Measurements from ENCODE around the gene APOE. TPM values are rescaled to one million over a fixed set of nuclear protein-coding genes. Genes with fewer than 3 reads are reported as not detected.
A peak's percentile ranks its signal among the peaks of the same experiment; 100 is the strongest.

The APOE gene
- total and polyA plus RNA-seq, 2 of the 8 experiments (the other 6 are each of a cell fraction or from before 2014, with no cell fraction given), result 629 to 1,258 TPM

- ChIA-PET CTCF (ENCODE audit: partially characterized antibody) (interaction anchor here (0.7 to 15.2 kb wide), 7 partner anchors 8 to 221 kb away, joined by 3 to 201 read pairs (median 4); partner anchors contain the start of gene CLPTM1), POLR2A (ENCODE audit: partially characterized antibody) (interaction anchor here (0.6 to 12.3 kb wide), 9 partner anchors 8 to 261 kb away, joined by 3 to 247 read pairs (median 7); partner anchors contain the start of genes CLPTM1 and TOMM40)
- DNase-seq (ENCODE audit: low read depth in 1 of 2, low spot score in 2 of 2), result no peak
- Histone ChIP-seq H3K4me2 (ENCODE audit: insufficient read depth in 1 of 2, low read depth in 2 of 2, low read length in 2 of 2) (no peak overlapping the region), H3K9me3 (ENCODE audit: insufficient read depth in 2 of 2, low read depth in 1 of 2, low read length in 1 of 2) (no peaks in the 10 kb centered on the region), H3K23me2 (ENCODE audit: low read depth, low read length) (peaks cover 3% of the 10 kb centered on the region; the same call in 1 of the 2 replicates), H3K4ac (replicated peaks; ENCODE audit: insufficient read length, low read depth, low read length) (no peak overlapping the region), H3K27me3 (replicated peaks in 1 of 4; ENCODE audit: control insufficient read depth in 3 of 4, extremely low read depth in 1 of 4, insufficient read depth in 3 of 4, low read length in 3 of 4) (no peaks in the 10 kb centered on the region), H3K4me3 (ENCODE audit: extremely low read depth in 1 of 4, insufficient read depth in 2 of 4, low read depth in 3 of 4, low read length in 4 of 4) (no peak overlapping the region), H4K91ac (replicated peaks; ENCODE audit: insufficient read length, low read length) (no peak overlapping the region), H2AK5ac (ENCODE audit: low read depth, low read length) (no peak overlapping the region), H3K14ac (ENCODE audit: insufficient read length) (no peak overlapping the region), H2BK5ac (ENCODE audit: low read depth, low read length) (no peak overlapping the region), H3K56ac (replicated peaks; ENCODE audit: insufficient read length, low read depth, low read length) (no peak overlapping the region), H2BK15ac (ENCODE audit: low read length) (no peak overlapping the region), H2BK12ac (ENCODE audit: low read depth, low read length) (no peak overlapping the region), H3K27ac (ENCODE audit: low read depth, low read length) (no peak overlapping the region), H2BK120ac (replicated peaks; ENCODE audit: low read depth, low read length) (no peak overlapping the region), H3K79me1 (ENCODE audit: low read depth, low read length) (no peaks in the 10 kb centered on the region; the same call in 1 of the 2 replicates), H4K5ac (ENCODE audit: insufficient read length, low read depth, low read length) (no peak overlapping the region), H4K20me1 (replicated peaks in 1 of 2; ENCODE audit: control insufficient read depth in 1 of 2, insufficient read depth in 2 of 2, low read length in 2 of 2) (peaks cover 0 to 13% of the 10 kb centered on the region in 2 experiments), H3K4me1 (replicated peaks in 1 of 4; ENCODE audit: control insufficient read depth in 3 of 4, insufficient read depth in 4 of 4, low read length in 3 of 4) (peaks cover 4 to 19% (median 8%) of the 10 kb centered on the region in 4 experiments), H3K9ac (replicated peaks in 1 of 4; ENCODE audit: extremely low read depth in 1 of 4, low read depth in 3 of 4, low read length in 3 of 4) (no peak overlapping the region), H3K36me3 (ENCODE audit: control insufficient read depth in 2 of 4, insufficient read depth in 4 of 4, low read length in 3 of 4) (peaks cover 9 to 27% (median 19%) of the 10 kb centered on the region in 4 experiments; a peak in 7 of 8 replicates), H2AFZ (ENCODE audit: low read length) (no peak overlapping the region), H2BK20ac (ENCODE audit: low read length) (no peak overlapping the region), H3K18ac (ENCODE audit: extremely low read depth, low read length) (no peak overlapping the region), H4K8ac (ENCODE audit: extremely low read depth, insufficient read depth, low read length) (no peak overlapping the region), H3K79me2 (ENCODE audit: control insufficient read depth in 1 of 2, insufficient read depth in 2 of 2, low read length in 2 of 2) (peaks cover 0 to 11% of the 10 kb centered on the region in 2 experiments; a peak in 1 of 4 replicates), H3K23ac (ENCODE audit: insufficient read length) (no peak overlapping the region)
- 82% methylated on average over 4 of the region's 5 CpGs; no CpG with 5 or more reads in 1 of the 2 experiments for WGBS, 2 experiments (ENCODE audit: extremely low coverage in 1 of 2, insufficient coverage in 1 of 2, insufficient read length in 1 of 2, insufficient replicate concordance in 2 of 2, low coverage in 1 of 2, low lambda C conversion rate in 2 of 2, missing lambda C conversion rate in 1 of 2)
- FAIRE-seq, result no peak
- TF ChIP-seq POLR2AphosphoS5 (IDR thresholded peaks at IDR 0.05; ENCODE audit: low read depth, low read length) (peak; percentile 26; the same call in 1 of the 2 replicates), POLR2A (IDR thresholded peaks at IDR 0.05; ENCODE audit: control extremely low read depth in 1 of 2, low read depth in 2 of 2, low read length in 2 of 2) (peak in 1 of 2 experiments; percentile 45; a peak in 1 of 3 replicates), EGR1 (IDR thresholded peaks at IDR 0.05; ENCODE audit: borderline replicate concordance, low read depth, low read length) (no peak), JUN (IDR thresholded peaks at IDR 0.05; ENCODE audit: low read depth, low read length) (no peak)
Observed at GRCh38 chr19:44909775-44910174, 4.2 kb downstream of the APOE start.

Data from H1 (cell line).